IPS DF 6.9 (cell line): ENCODE results near the gene BBC3.
A peak's percentile ranks its signal among the peaks of the same experiment; 100 is the strongest.

Experiments
- DNase-seq: peaks from one replicate; pipeline ENCODE4 v3.0.0-alpha.2; 2013; ENCODE audit warnings: low read depth, low spot score
- H3K27ac ChIP-seq: one replicate; pipeline ENCODE4 v1.5.1; 2013; ENCODE audit warnings: low read length, control low read depth
- H3K27me3 ChIP-seq: 2 replicates; pipeline ENCODE4 v1.6.1; 2013; ENCODE audit warnings: mild to moderate bottlenecking, low read length; ENCODE audit not compliant: control insufficient read depth, insufficient read depth
- H3K36me3 ChIP-seq: 2 replicates; pipeline ENCODE4 v1.6.1; 2013; ENCODE audit warnings: low read length; ENCODE audit not compliant: control insufficient read depth, insufficient read depth
- H3K4me1 ChIP-seq: 2 replicates; pipeline ENCODE4 v1.6.1; 2013; ENCODE audit warnings: low read length; ENCODE audit not compliant: control insufficient read depth, insufficient read depth
- H3K4me3 ChIP-seq: 2 replicates; pipeline ENCODE4 v1.5.1; 2013; ENCODE audit warnings: mild to moderate bottlenecking, low read length
- H3K9me3 ChIP-seq: 2 replicates; pipeline ENCODE4 v1.6.1; 2013; ENCODE audit warnings: low read length, inconsistent platforms; ENCODE audit not compliant: control insufficient read depth, insufficient read depth
- WGBS: extraction: QIAGEN DNeasy Blood & Tissue Kit; methylation state at CpG from one replicate; pipeline ENCODE4 v1.1.7; 2013; ENCODE audit warnings: mixed read lengths, missing lambda C conversion rate; ENCODE audit not compliant: insufficient read length, insufficient coverage; 5-methylcytosine and 5-hydroxymethylcytosine counted together

Gene BBC3

GRCh38 chr19:47243364-47243775 lies 12.4 kb upstream of the BBC3 start:
- H3K27me3 ChIP-seq, result no peaks in the 10 kb centered on the region; the same call in 1 of the 2 replicates
- no peak overlapping the region for H3K27ac ChIP-seq
- DNase-seq, result no peak
- H3K9me3 ChIP-seq, result no peaks in the 10 kb centered on the region
- H3K4me3 ChIP-seq, result no peak overlapping the region; the same call in 1 of the 2 replicates
- WGBS, result no CpG with 5 or more reads among the region's 9 CpGs
- H3K36me3 ChIP-seq, result no peaks in the 10 kb centered on the region
- peaks cover 13% of the 10 kb centered on the region for H3K4me1 ChIP-seq

- no CpG with 5 or more reads among the region's 7 CpGs for WGBS
These were observed 11.0 kb upstream of the BBC3 start for GRCh38 chr19:47241919-47242577.

GRCh38 chr19:47240996-47241918 lies 10.3 kb upstream of the BBC3 start:
- Histone ChIP-seq H3K27me3 (no peaks in the 10 kb centered on the region; the same call in 1 of the 2 replicates), H3K9me3 (no peaks in the 10 kb centered on the region), H3K4me1 (peaks cover 13% of the 10 kb centered on the region), H3K27ac (no peak overlapping the region), H3K4me3 (no peak overlapping the region), H3K36me3 (no peaks in the 10 kb centered on the region)
- no CpG with 5 or more reads among the region's 27 CpGs for WGBS
- DNase-seq, result no peak

More at GRCh38 chr19:47241919-47242577, 11.0 kb upstream of the BBC3 start:
- no peak for DNase-seq
- H3K4me1 ChIP-seq, result peaks cover 13% of the 10 kb centered on the region
- H3K27ac ChIP-seq, result no peak overlapping the region
- H3K36me3 ChIP-seq, result no peaks in the 10 kb centered on the region
- H3K9me3 ChIP-seq, result no peaks in the 10 kb centered on the region
- H3K27me3 ChIP-seq, result no peaks in the 10 kb centered on the region; the same call in 1 of the 2 replicates
- no peak overlapping the region for H3K4me3 ChIP-seq

- H3K27ac ChIP-seq, result no peak overlapping the region
- no peak for DNase-seq
- no CpG with 5 or more reads among the region's 6 CpGs for WGBS
- no peaks in the 10 kb centered on the region for H3K36me3 ChIP-seq
- H3K4me1 ChIP-seq, result peaks cover 13% of the 10 kb centered on the region
- H3K9me3 ChIP-seq, result no peaks in the 10 kb centered on the region
- no peaks in the 10 kb centered on the region; the same call in 1 of the 2 replicates for H3K27me3 ChIP-seq
- no peak overlapping the region for H3K4me3 ChIP-seq
These were observed 9.6 kb upstream of the BBC3 start for GRCh38 chr19:47240556-47240955.

- no CpG with 5 or more reads among the region's 62 CpGs for WGBS
- H3K27ac ChIP-seq, result no peak overlapping the region
- no peak for DNase-seq
- H3K27me3 ChIP-seq, result no peaks in the 10 kb centered on the region; the same call in 1 of the 2 replicates
- H3K4me1 ChIP-seq, result peaks cover 13% of the 10 kb centered on the region
- H3K36me3 ChIP-seq, result no peaks in the 10 kb centered on the region
- peak overlapping the region; percentile 31 for H3K4me3 ChIP-seq
- no peaks in the 10 kb centered on the region for H3K9me3 ChIP-seq
These were observed 8.8 kb upstream of the BBC3 start for GRCh38 chr19:47239610-47240296.

- no peak overlapping the region for H3K27ac ChIP-seq
- no peaks in the 10 kb centered on the region; the same call in 1 of the 2 replicates for H3K27me3 ChIP-seq
- H3K36me3 ChIP-seq, result no peaks in the 10 kb centered on the region
- WGBS, result no CpG with 5 or more reads among the region's 16 CpGs
- peaks cover 13% of the 10 kb centered on the region for H3K4me1 ChIP-seq
- peak overlapping the region; percentile 31; the same call in 1 of the 2 replicates for H3K4me3 ChIP-seq
- DNase-seq, result no peak
- H3K9me3 ChIP-seq, result no peaks in the 10 kb centered on the region
These were observed 8.2 kb upstream of the BBC3 start for GRCh38 chr19:47239152-47239551.

- H3K36me3 ChIP-seq, result no peaks in the 10 kb centered on the region
- DNase-seq, result no peak
- H3K4me3 ChIP-seq, result no peak overlapping the region
- H3K9me3 ChIP-seq, result no peaks in the 10 kb centered on the region
- H3K27me3 ChIP-seq, result no peaks in the 10 kb centered on the region
- H3K27ac ChIP-seq, result no peak overlapping the region
- H3K4me1 ChIP-seq, result peaks cover 15% of the 10 kb centered on the region
- WGBS, result no CpG with 5 or more reads among the region's 12 CpGs
These were observed 5.2 kb upstream of the BBC3 start for GRCh38 chr19:47236072-47236675.

GRCh38 chr19:47232422-47233211 lies 1.6 kb upstream of the BBC3 start:
- no peaks in the 10 kb centered on the region for H3K27me3 ChIP-seq
- no peak overlapping the region for H3K4me3 ChIP-seq
- no peak overlapping the region for H3K27ac ChIP-seq
- no CpG with 5 or more reads among the region's 16 CpGs for WGBS
- H3K4me1 ChIP-seq, result peaks cover 15% of the 10 kb centered on the region
- H3K36me3 ChIP-seq, result no peaks in the 10 kb centered on the region
- no peak for DNase-seq
- no peaks in the 10 kb centered on the region for H3K9me3 ChIP-seq

- H3K27ac ChIP-seq, result no peak overlapping the region
- no peak for DNase-seq
- no CpG with 5 or more reads among the region's 51 CpGs for WGBS
- H3K27me3 ChIP-seq, result no peaks in the 10 kb centered on the region
- H3K4me1 ChIP-seq, result peaks cover 16% of the 10 kb centered on the region
- H3K36me3 ChIP-seq, result no peaks in the 10 kb centered on the region
- peak overlapping the region; percentile 97; the same call in 1 of the 2 replicates for H3K4me3 ChIP-seq
- H3K9me3 ChIP-seq, result no peaks in the 10 kb centered on the region
These were observed 436 bp upstream of the BBC3 start for GRCh38 chr19:47231215-47232054.
